ENCODE results near the gene MRPS10.
"Not testable (repeated sequence)": the region's sequence is repeated elsewhere in the genome, so short reads cannot be mapped to it uniquely, and the experiment has no call there.

The MRPS10 gene

DNA sequence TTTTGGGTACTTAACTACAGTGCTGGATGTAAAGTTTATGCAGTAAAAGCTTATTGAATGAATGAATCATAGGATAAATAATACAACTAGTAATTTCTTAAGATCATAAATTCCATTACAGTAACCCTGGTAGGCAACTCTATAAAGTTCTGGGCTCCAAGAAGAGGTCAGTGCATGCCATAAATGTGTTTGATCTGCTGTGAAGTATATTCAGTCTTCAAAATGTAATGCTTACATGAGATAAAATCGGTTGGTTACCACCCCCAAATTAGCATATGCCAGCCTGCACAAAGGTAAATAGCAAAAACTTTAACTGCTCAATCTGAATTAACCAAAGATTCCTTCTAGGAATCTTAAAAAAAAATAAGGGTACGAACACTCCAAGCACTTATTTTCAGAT is 10.1 kb downstream of the MRPS10 start:
- not testable (repeated sequence) for DNase-seq (ENCODE audit: low read depth)

DNA sequence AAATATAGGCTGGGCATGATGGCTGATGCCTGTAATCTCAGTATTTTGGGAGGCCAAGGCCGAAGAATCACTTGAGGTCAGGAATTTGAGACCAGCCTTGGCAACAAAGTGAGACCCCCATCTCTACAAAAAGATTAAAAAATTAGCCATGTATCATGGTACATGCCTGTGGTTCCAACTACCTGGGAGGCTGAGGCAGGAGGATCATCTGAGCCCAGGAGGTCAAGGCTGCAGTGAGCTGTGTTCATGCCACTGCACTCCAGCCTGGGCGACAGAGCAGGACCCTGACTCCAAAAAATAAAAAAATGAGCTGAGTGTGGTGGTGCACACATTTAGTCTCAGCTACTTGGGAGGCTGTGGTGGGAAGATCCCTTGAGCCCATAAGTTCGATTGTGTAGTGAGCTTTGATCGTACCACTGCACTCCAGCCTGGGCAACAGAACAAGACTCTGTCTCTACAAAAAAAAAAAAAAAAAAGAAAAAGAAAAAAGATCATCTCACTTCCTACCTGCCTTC is 12.8 kb downstream of the MRPS10 start:
- no peak for DNase-seq (ENCODE audit: low read depth)

- DNase-seq (ENCODE audit: low read depth), result no peak
Observed at GRCh38 chr6:42203183-42203582, 14.5 kb downstream of the MRPS10 start.

- not testable (repeated sequence) for DNase-seq (ENCODE audit: low read depth)
Observed at GRCh38 chr6:42202131-42202915, 15.3 kb downstream of the MRPS10 start.

- DNase-seq (ENCODE audit: low read depth), result peak; percentile 70
Observed at GRCh38 chr6:42201382-42201781, 16.3 kb downstream of the MRPS10 start.

DNA sequence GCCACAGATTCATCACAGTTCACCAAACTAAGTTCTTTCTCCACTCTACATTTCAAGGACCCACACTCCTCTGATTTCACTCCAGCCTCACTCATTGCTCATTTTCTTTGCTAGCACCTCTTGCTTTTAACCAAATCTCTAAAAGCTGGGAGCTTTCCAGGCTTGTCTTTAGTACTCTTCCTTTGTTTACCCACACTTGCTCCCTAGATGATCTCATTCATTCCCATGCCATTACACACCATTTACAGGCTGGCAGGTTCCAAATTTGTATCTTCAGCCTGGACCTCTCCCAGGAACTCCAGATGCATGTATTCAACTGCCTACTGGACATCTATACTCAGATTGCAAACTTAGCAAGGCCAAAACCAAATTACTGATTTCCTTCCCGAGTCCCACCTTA is 17.6 kb downstream of the MRPS10 start:
- peak; percentile 86 for DNase-seq (ENCODE audit: low read depth)

GRCh38 chr6:42199106-42199981 is 18.3 kb downstream of the MRPS10 start:
- peak; percentile 82 for DNase-seq (ENCODE audit: low read depth)

DNA sequence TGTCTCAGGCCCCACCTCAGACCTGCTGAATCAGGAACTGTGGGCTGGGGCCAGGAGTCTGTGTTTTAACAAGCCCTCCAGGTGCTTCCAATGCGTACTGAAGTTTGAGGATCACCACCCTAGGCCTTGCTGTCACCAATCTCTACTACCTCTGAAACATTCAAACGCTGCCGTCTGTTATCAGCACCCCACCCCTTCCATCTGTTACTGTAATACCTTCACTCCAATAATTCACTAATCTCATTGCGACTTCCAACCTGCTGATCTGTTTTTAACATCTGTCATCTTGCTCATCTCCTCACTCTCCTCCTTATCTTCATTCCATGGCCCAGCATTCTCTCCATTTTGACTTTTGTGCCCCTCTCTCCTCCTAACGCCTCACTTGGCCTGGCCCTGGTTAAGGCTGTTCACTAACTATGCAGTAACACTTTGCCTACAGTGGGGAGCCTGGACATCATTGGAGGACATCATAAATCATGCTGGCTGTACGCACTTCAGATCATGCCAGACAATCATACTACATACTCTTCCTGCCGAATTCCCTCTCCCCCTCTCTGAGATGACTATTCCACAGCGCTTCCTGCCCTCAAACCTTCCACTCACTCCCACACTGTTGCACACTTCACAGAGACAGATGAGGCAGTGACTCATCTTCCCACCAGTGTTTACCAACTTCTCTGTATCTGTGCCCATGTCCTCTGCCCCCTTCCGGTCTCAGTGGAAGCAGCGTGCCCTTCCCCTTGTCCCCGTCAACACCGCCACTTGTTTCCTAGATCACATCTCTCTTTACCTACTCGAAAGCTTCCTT is 19.9 kb downstream of the MRPS10 start:
- peak; percentile 97 for DNase-seq (ENCODE audit: low read depth)

- DNase-seq (ENCODE audit: low read depth), result no peak
Observed at GRCh38 chr6:42195415-42195814, 22.2 kb downstream of the MRPS10 start.

GRCh38 chr6:42194056-42194455 is 23.6 kb downstream of the MRPS10 start:
- no peak for DNase-seq (ENCODE audit: low read depth)

GRCh38 chr6:42193491-42193894 is 24.2 kb downstream of the MRPS10 start:
- peak; percentile 50 for DNase-seq (ENCODE audit: low read depth)

GRCh38 chr6:42192385-42192784 is 25.3 kb downstream of the MRPS10 start:
- DNase-seq (ENCODE audit: low read depth), result not testable (repeated sequence)

DNA sequence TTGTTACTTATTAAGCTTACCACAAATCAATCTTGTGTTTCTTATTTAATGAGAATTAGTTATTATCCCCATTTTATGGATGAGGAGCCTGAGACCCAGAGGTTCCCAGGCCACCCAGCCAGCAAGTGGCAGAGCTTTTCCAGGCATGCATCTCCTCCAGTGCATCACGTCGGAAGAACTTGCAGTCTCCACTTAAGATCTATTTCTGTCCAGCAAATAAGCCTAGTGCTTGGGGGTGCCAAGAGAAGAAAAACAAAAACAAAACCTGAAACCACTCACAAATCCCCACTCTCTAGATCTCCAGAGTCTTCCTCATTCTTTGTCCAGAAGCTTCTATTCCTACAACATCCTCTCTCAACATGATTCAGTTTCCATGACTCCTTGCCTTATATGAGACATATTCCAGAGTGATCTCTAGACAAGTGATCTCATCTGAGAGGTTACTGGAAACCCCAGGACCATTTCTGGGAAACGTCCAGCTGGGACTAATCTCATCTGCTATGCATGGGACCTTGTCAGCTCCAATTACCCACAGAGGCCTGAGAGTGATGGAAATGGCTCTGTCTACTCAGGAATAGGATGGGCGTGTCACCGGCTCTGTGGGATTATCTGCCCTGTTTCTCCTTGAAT is 27.0 kb downstream of the MRPS10 start:
- DNase-seq (ENCODE audit: low read depth), result peak; percentile 86

DNA sequence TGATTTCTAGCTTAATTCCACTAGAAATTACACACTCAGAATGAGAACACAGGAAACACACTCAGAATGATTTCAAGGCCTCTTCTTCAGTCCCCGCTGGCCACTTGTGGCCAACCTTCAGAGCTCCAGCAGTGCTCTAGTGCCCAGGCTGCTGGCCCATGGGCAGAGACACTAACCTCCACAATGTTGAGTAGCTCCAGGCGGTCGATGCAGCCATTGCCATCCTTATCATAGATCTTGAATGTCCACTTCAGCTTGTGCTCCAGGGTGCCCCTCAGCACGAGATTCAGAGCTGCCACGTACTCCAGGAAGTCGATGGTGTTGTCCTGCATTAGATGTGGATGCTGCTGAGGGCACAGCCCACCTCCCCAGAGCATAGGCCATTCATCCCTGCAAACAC is 29.3 kb downstream of the MRPS10 start:
- no peak for DNase-seq (ENCODE audit: low read depth)

- no peak for DNase-seq (ENCODE audit: low read depth)
Observed at GRCh38 chr6:42185597-42185996, 32.1 kb downstream of the MRPS10 start.

DNA sequence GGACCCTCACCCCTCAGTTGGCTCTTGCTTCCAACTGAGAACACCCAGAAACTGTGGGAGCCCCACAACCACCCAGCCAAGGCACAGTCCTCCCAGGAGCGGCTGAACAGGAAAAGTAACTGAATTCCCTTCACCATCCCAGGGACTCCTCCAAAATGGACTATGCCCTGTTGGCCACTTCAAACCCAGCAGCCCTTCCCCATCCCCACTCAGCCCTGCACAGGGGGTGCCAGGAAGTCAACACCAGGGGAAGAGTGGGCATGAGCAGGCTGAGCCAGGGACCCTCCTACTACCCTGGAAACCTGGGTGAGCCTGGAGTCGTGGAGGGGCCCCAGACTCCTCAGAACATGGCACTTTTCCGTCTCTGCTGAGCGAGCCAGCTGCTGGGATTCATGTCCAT is 33.2 kb downstream of the MRPS10 start:
- DNase-seq (ENCODE audit: low read depth), result no peak

DNA sequence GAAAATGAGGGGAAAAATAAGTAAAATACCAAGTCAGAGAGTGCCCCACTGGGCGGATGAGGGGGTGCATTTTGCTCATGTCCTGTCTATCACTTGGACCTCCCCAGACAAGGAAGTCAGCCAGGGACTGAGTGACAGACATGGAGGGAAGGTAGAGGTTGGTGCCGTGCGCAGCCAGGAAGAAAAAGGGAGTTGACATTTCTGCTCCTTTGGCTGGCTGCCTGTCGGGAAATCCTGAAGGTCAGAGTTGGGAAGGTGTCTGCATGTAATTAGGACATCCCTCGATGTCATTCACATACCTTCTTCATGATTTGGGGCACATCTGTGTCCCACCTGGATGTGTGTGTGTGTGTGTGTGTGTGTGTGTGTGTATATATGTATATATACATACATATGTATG is 35.6 kb downstream of the MRPS10 start:
- DNase-seq (ENCODE audit: low read depth), result no peak

- DNase-seq (ENCODE audit: low read depth), result no peak
Observed at GRCh38 chr6:42179945-42180313, 37.7 kb downstream of the MRPS10 start.

- DNase-seq (ENCODE audit: low read depth), result no peak
Observed at GRCh38 chr6:42179261-42179944, 38.3 kb downstream of the MRPS10 start.

GRCh38 chr6:42177514-42178364 is 39.9 kb downstream of the MRPS10 start:
- no peak for DNase-seq (ENCODE audit: low read depth)
